Natural killer cell (primary cell): ENCODE data around the gene HIVEP3. TPM values are rescaled to one million over a fixed set of nuclear protein-coding genes. Genes with fewer than 3 reads are reported as not detected.

Source experiments
- ATAC-seq, 3 donors: fragments of 150-1000 bp in 2 of 3; fragments of 200-7000 bp in 1 of 3; cut with Tn5 transposase; 1 replicate in 1 of 3; 2 replicates in 2 of 3; pipeline ENCODE4 v1.10.0; 2021; ENCODE audit warnings: mild to moderate bottlenecking in 2 of 3, moderate library complexity in 2 of 3
- DNase-seq, 2 donors: peaks; one replicate each; pipeline versions ENCODE4 v3.0.0 to v3.0.0-alpha.2; 2013 to 2021; ENCODE audit warnings: mixed read lengths in 1 of 2
- H3K27ac ChIP-seq: one replicate; pipeline ENCODE4 v1.5.1; 2013; ENCODE audit warnings: mild to moderate bottlenecking, low read length
- H3K27me3 ChIP-seq: one replicate; pipeline ENCODE4 v1.6.1; 2013; ENCODE audit warnings: low read length; ENCODE audit not compliant: control insufficient read depth, insufficient read depth
- H3K36me3 ChIP-seq: one replicate; pipeline ENCODE4 v1.6.1; 2013; ENCODE audit warnings: low read length; ENCODE audit not compliant: control insufficient read depth, insufficient read depth
- H3K4me1 ChIP-seq: one replicate; pipeline ENCODE4 v1.6.1; 2013; ENCODE audit warnings: low read length; ENCODE audit not compliant: control insufficient read depth, insufficient read depth
- H3K4me3 ChIP-seq: one replicate; pipeline ENCODE4 v1.5.1; 2013; ENCODE audit warnings: low read length
- H3K9me3 ChIP-seq: one replicate; pipeline ENCODE4 v1.6.1; 2013; ENCODE audit warnings: low read length; ENCODE audit not compliant: control insufficient read depth, insufficient read depth
- H3K27ac Mint-ChIP-seq, 2 donors: one replicate each; pipeline ENCODE4 v1.8.0; 2022; ENCODE audit warnings: mild to moderate bottlenecking in 2 of 2, mixed read lengths in 2 of 2, moderate library complexity in 1 of 2
- H3K27me3 Mint-ChIP-seq, 2 donors: one replicate each; pipeline ENCODE4 v1.8.0; 2022; ENCODE audit warnings: low read depth in 2 of 2, mixed read lengths in 2 of 2
- H3K36me3 Mint-ChIP-seq: one replicate; pipeline ENCODE4 v1.8.0; 2022; ENCODE audit warnings: mixed read lengths
- H3K4me1 Mint-ChIP-seq, 2 donors: one replicate each; pipeline ENCODE4 v1.8.0; 2022; ENCODE audit warnings: mixed read lengths in 2 of 2
- H3K4me3 Mint-ChIP-seq: one replicate; pipeline ENCODE4 v1.8.0; 2022; ENCODE audit warnings: mild to moderate bottlenecking, moderate library complexity, mixed read lengths
- H3K9me3 Mint-ChIP-seq, 2 donors: one replicate each; pipeline ENCODE4 v1.8.0; 2022; ENCODE audit warnings: mixed read lengths in 2 of 2
- CTCF ChIP-seq: fragments of 200-600 bp; IDR thresholded peaks from one replicate; pipeline ENCODE4 v1.8.0; 2022; ENCODE audit warnings: antibody characterized with exemption
- WGBS: methylation state at CpG from one replicate; pipeline ENCODE4 v1.1.7; 2013; ENCODE audit warnings: missing lambda C conversion rate; ENCODE audit not compliant: insufficient coverage; 5-methylcytosine and 5-hydroxymethylcytosine counted together
- intact Hi-C: fragments of 100-400 bp; cut with micrococcal nuclease; formaldehyde crosslinking; loops from one replicate; pipeline ENCODE4 v1.14.2; 2022
- total RNA-seq, 4 donors: library from RNA; stranded (reverse); fragments of 120-200 nt in 1 of 4; gene quantifications; one replicate each; pipeline versions ENCODE4 v1.2.3 to v1.2.4, GENCODE V29; 2013 to 2022

Gene HIVEP3
- total RNA-seq, 3 donors from 2014 or later (not counting 1 experiment from before 2014, with no cell fraction given), result 26.2 to 35.2 (median 29.8) TPM

- Histone ChIP-seq H3K36me3 (no peaks in the 10 kb centered on the region), H3K27me3 (peaks cover 2% of the 10 kb centered on the region), H3K4me1 (no peaks in the 10 kb centered on the region), H3K27ac (no peak overlapping the region), H3K4me3 (no peak overlapping the region), H3K9me3 (no peaks in the 10 kb centered on the region)
- no peaks in the 10 kb centered on the region for H3K36me3 Mint-ChIP-seq
- ATAC-seq (no peak), DNase-seq (no peak)
- peaks cover 0 to 7% of the 10 kb centered on the region in 2 donors for H3K4me1 Mint-ChIP-seq
- intact Hi-C loops, result no loop called here
- no peak overlapping the region for H3K4me3 Mint-ChIP-seq
- no peak for TF ChIP-seq CTCF
- 95% methylated on average over 10 of the region's 11 CpGs for WGBS
- peaks cover 20 to 22% of the 10 kb centered on the region in 2 donors for H3K27me3 Mint-ChIP-seq
- no peaks in the 10 kb centered on the region for H3K9me3 Mint-ChIP-seq
- H3K27ac Mint-ChIP-seq, result no peak overlapping the region
These were observed 430.4 kb downstream of the HIVEP3 start for GRCh38 chr1:41488040-41488951.

DNA sequence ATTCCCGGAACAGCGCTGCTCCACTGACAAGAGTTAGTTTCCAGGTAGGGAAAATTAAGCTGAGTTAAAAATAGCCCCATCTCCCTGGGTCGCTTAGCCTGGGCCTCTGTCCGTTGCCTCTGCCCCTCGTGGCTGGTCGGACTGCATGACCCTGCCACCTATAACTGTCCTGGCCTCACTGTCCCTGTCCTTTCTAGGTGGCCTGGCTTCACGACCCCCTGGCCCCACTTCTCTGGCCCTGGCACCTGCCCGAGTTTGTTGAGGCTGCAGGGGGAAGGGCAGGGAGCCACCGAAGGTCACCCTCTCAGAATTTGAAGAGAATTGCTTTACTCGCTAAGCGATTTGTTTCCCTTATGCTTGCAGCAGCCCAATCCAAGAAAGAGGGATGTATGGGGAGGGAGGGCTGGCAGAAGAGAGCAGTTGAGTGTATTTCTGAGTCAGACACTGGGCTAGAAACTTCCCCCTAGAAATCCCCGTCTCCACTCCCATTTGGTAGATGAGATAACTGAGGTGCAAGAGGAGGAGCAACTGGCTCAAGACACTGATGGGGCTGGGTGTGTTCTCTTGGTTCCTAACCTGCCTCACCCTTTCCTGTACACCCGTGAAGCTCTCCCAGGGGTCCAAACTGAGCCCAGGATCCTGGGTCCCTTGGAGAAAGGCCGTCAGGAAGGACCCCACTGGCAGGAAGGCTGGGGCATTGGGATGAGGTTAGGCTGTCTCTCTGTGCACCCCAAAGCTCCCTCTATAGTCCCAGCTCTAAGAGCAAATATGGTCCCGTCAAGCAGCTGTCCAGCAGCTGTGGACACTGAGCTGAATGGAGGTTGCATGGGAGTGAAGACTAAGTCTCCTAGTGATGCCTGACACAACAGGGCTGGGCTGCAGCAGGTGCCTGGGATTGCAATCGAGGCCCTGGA, 431.3 kb downstream of the HIVEP3 start:
- intact Hi-C loops, result no loop called here
- 50% methylated on average over 14 of the region's 16 CpGs for WGBS
- no peak overlapping the region for H3K27ac Mint-ChIP-seq
- no peak overlapping the region for H3K27ac ChIP-seq
- H3K36me3 ChIP-seq, result no peaks in the 10 kb centered on the region
- no peak overlapping the region for H3K4me3 ChIP-seq
- no peaks in the 10 kb centered on the region for H3K9me3 ChIP-seq
- H3K27me3 ChIP-seq, result peaks cover 2% of the 10 kb centered on the region
- peaks cover 0 to 7% of the 10 kb centered on the region in 2 donors for H3K4me1 Mint-ChIP-seq
- H3K36me3 Mint-ChIP-seq, result no peaks in the 10 kb centered on the region
- no peak overlapping the region for H3K4me3 Mint-ChIP-seq
- H3K27me3 Mint-ChIP-seq, result peaks cover 22 to 25% of the 10 kb centered on the region in 2 donors
- H3K9me3 Mint-ChIP-seq, result no peaks in the 10 kb centered on the region
- ATAC-seq, result no peak
- no peak for DNase-seq
- H3K4me1 ChIP-seq, result no peaks in the 10 kb centered on the region
- TF ChIP-seq CTCF, result no peak

DNA sequence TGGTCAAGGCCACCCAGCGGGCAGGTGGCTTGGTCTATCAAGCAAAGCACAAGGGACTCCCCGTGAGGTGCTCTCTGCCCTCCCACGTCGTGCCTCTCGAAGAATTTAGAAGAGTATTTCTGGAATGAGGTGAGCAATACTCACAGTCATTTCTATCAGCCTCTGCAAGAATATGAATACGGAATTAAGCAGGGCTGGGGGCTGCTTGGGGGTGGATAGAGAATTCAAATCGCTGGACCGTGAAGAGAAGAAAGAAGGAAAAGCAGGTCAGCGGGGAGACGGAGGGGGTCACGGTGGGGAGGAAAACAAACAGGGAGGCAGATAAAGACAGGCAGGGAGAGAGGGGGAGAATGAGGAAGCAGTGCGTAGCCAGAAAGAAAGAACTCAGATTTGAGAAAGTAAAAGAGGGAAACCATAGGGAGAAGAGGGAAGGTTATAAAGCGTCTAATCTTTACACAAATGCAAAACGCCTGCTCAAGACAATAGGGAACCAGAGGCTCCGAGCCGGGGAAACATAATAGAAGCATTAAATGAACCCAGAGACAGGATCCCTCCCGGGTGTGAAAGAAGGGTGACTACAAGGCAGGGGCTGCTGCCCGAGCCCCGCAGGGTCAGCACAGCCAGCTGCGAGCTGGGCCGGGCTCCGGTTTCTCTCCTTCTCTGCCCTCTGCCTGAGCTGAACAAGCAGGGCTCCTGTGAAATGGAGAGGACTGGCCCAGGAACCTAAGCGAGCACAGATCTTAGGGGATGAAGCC, 432.2 kb downstream of the HIVEP3 start:
- 19% methylated on average over 22 of the region's 23 CpGs for WGBS

More for the DNA sequence above, 432.2 kb downstream of the HIVEP3 start:
- Mint-ChIP-seq H3K9me3 (no peaks in the 10 kb centered on the region), H3K36me3 (no peaks in the 10 kb centered on the region), H3K27me3 (peaks cover 22 to 25% of the 10 kb centered on the region in 2 donors), H3K4me1 (peaks cover 0 to 7% of the 10 kb centered on the region in 2 donors), H3K27ac (no peak overlapping the region), H3K4me3 (no peak overlapping the region)
- H3K27ac ChIP-seq, result no peak overlapping the region
- no peaks in the 10 kb centered on the region for H3K9me3 ChIP-seq
- no peak for TF ChIP-seq CTCF
- no peak for DNase-seq
- no peaks in the 10 kb centered on the region for H3K36me3 ChIP-seq
- H3K27me3 ChIP-seq, result peaks cover 2% of the 10 kb centered on the region
- no peaks in the 10 kb centered on the region for H3K4me1 ChIP-seq
- H3K4me3 ChIP-seq, result no peak overlapping the region
- intact Hi-C loops, result no loop called here
- ATAC-seq, result no peak
